Measurements from ENCODE around the gene FTCD.
A peak's percentile ranks its signal among the peaks of the same experiment; 100 is the strongest.

The FTCD gene

DNA sequence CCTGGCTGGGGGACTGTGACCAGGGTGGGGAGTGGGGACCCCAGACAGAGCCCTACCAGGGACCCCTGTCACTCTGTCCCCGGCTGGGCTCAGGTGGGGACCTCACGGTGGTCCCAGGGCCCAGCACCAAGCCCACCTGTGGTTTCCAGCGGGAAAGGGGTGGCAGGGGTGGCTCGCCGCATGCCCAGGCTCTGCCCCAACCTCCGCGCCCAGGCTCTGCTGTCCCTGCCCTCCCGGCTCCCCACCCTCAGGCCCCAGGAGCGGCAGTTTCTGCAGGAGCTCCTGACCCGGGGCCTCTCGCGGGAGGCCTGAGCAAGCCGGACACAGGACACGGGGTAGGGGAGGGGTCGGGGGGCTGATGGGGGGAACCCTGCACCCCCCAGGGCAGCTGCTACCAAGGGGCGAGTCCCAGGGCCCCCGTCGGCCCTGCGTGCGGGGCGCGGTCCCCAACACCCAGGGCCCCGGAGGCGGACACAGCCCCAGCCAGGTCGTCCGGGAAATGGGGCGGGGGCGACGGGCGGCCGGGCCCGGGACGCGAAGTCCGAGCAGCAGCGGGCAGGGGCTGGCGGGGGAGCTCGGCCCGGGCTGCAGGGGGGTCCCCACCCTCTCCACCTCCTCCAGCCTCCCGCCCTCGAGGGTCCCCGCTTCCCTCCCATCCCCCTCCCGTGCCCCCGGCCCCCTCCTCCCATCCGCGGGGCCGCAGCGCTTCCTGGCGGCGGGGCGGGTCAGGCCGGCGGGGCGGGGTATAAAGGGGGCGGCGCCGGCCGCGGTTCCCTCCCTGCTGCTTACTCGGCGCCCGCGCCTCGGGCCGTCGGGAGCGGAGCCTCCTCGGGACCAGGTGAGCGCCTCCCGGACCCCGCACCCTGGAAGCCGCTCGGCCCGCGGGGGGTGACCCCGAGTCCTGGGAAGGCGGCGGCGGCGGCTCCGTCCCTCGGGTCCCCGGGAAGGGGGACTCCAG, 57.8 kb downstream of the FTCD start, which contains the start of gene COL6A2:
Gene COL6A2, plus strand, starts transcription at position 777 of the 958 bp plus-strand sequence.
- H3K4me3 ChIP-seq, result peak within 1 kb of the TSS; percentile 96
- H3K27ac ChIP-seq, result peak within 1 kb of the TSS; percentile 97 to 99
- TF ChIP-seq, protein P1, sequence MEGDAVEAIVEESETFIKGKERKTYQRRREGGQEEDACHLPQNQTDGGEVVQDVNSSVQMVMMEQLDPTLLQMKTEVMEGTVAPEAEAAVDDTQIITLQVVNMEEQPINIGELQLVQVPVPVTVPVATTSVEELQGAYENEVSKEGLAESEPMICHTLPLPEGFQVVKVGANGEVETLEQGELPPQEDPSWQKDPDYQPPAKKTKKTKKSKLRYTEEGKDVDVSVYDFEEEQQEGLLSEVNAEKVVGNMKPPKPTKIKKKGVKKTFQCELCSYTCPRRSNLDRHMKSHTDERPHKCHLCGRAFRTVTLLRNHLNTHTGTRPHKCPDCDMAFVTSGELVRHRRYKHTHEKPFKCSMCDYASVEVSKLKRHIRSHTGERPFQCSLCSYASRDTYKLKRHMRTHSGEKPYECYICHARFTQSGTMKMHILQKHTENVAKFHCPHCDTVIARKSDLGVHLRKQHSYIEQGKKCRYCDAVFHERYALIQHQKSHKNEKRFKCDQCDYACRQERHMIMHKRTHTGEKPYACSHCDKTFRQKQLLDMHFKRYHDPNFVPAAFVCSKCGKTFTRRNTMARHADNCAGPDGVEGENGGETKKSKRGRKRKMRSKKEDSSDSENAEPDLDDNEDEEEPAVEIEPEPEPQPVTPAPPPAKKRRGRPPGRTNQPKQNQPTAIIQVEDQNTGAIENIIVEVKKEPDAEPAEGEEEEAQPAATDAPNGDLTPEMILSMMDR (IDR thresholded peaks at IDR 0.05), result peak; percentile 32
- peak; percentile 80 for DNase-seq (ENCODE audit: low spot score)

DNA sequence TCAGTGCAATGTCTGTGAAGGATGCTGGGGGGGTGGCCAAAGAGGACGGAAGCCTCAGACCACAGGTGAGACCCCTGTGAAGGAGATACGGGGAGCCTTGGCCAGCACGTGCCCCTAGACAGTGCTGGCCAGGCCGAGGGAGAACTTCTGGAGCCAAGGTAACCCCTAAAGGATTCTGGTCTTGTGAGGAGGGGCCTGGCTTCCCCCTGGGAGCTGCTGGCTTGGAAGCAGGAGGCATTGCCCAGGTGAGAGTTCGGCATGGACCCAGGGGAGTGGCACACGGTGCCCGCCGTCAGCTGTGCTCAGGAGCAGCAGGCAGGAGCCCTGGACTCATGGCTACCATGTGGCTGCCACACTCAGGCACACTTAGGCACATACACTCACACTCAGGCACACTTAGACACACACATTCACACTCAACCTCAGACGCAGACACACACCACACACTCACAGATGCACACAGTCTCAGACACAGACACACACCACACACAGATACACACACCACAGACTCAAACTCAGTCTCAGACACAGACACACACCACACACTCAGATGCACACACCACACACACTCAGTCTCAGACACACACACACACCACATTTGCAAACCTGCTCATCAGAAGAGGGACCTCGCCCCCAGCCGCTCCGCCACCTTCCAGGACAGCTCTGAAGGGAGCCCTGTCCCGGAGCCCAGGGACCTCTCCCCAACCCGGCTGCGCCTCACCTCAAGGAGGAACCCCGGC, 58.6 kb downstream of the FTCD start:
- peak; percentile 78 for DNase-seq (ENCODE audit: low spot score)
- peak overlapping the region; percentile 97 to 99 for H3K27ac ChIP-seq
- TF ChIP-seq, protein P1 (IDR thresholded peaks at IDR 0.05), result no peak
- H3K4me3 ChIP-seq, result peak overlapping the region; percentile 96

DNA sequence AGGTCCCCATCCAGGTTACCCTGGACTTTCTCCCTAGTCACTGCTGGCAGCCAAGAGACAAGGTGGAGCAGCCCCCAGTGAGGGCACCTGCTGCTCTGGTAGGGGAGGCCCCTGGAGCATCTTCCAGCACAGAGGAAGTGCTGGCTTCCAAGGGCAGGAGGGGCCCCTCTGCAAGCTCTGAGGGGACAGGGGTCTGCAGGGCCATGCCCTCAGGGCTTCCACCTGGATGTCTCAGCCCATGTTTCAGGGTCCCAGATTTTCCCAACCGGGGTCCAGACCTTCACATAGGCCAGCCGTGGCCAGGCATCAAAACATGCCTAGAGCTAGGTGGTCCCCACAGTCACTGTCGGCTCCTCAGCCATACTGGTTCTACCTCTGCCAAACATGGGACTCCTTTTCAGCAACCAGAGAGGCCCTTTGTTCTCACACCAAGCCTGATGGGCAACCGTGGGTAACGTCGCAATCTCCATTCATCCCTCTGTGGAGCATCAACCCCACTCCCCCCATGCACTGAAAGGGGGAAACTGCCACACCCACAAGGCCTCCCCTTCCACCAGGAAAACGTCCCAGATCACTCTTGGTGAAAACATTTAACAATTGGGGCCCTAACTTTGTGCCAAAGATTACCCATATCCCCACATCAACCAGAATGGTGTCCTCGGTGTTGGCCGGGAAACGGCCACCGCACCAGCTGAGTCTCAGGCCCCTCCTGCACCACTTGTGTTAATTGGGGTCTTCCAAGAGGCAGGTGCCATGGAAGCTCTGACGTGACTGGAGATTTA, 59.4 kb downstream of the FTCD start:
- TF ChIP-seq, protein P1 (IDR thresholded peaks at IDR 0.05), result no peak
- Histone ChIP-seq H3K4me3 (no peak overlapping the region), H3K27ac (peak overlapping the region; percentile 97 to 99)
- DNase-seq (ENCODE audit: low spot score), result no peak

DNA sequence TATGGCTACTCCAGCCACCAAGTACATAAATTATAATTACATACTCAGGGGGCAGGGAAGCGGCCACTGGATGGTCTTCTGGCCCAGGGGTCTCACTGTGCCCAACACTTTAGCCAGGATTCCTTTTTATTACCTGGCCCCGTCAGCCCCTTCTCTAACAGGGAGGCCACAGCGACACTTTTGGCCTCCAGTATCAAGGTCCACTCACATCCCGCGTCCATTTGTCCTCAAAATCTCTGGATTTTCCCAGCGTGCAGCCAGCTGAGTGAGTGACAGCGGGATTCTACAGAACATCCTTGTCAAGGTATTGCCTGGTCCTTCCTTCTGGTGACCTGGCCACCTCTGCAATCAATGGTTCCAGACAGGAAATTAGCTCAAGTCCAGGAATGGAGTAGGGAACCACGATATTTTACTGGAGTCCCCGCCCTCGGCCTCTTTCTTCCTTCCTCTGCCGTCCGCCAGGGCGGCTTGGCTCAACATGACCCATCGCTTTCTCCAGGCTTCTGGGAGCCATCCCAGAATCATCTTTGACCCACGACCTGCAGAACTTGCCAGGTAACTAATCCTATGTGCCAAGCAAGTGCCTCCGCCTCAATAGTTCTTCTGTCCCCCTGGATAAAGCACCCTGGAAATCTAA, 60.2 kb downstream of the FTCD start:
- DNase-seq (ENCODE audit: low spot score), result peak; percentile 67
- no peak overlapping the region for H3K4me3 ChIP-seq
- H3K27ac ChIP-seq, result peak overlapping the region; percentile 16 to 99
- TF ChIP-seq, protein P1 (IDR thresholded peaks at IDR 0.05), result no peak

DNA sequence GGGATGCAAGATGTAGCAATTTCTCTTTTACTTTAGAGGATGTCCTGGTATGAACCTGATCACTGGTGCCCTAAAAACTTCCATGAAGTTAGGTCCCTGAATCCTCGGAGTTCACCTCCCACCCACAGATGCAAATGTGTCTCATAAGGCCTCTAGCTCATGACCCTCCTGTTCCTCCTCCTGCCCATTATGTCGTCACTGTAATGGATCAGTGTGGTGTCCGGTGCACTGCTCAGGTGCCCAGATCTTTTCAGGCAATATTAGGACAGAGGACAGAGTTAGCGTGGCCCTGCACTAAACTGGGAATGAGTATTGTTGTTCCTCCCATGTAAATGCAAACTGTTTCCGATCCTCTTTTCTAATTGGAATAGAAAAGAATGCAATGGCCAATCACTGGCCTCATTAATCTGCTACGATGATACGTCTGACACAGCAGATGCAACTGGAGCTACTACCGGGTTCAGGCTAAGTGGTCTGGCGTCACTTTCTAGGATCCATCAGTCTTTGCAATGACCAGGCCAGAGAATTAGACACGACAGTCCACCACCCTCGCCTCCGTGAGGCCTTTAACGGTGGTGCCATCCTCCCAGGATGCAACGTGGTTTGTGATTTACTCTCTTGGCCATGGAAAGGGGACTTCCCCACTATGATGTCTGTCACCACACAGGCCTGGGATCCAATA, 60.8 kb downstream of the FTCD start:
- H3K27ac ChIP-seq, result peak overlapping the region; percentile 84 to 99
- peak; percentile 43 for DNase-seq (ENCODE audit: low spot score)
- H3K4me3 ChIP-seq, result no peak overlapping the region
- TF ChIP-seq, protein P1 (IDR thresholded peaks at IDR 0.05), result no peak

Data from coronary artery (tissue), 2 donors.